ENCODE results near the gene SNX5. TPM values are rescaled to one million over a fixed set of nuclear protein-coding genes. Genes with fewer than 3 reads are reported as not detected.

SNX5 gene
- polyA plus RNA-seq, 1 donor (not counting 4 experiments of a cell fraction or from before 2014, with no cell fraction given): 187 TPM

DNA sequence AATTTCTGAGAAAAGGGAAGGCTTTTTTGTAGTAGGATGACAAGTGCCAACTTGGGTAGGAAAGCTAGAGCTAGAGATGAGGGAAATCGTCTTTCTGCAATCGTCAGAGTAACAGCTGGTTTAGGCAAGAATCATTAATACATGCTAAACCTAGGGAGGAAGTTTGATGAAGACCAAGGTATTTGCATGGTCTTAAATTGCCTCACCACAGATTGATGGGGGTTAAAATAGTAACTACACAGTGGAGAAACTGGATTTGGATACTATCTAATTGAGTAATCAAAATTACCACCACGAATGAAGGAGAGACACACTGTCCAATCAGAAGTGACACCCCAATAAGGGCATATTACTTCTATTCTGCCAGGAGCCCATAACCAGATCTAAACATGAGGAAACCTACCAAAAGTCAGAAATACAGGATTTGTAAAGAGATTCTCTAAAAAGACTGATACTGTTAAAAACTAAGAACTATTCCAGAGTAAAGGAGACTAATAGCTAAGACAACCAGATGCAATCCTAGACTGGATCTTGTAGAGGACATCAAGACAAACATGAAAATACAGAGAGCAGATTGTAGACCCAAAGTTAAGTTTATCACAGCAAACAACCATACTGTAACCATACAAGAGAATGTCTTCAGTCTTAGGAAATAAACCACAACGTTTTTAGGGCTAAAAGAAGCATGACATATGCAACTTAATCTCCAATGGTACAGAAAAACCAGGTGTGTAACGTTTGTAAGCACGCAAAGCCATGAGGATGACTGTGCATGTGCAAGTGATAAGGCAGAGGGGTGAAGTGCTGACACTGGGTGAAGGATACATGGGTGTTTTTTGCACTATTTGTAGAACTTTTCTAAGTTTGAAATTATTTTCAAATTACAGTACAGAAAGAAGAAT is 21.8 kb downstream of the SNX5 start:
- FAIRE-seq (no peak), DNase-seq (ENCODE audit: low read depth, low spot score) (no peak)
- Histone ChIP-seq H3K27me3 (ENCODE audit: control insufficient read depth, extremely low read depth, insufficient read depth, low read length) (no peaks in the 10 kb centered on the region), H3K9ac (ENCODE audit: control insufficient read depth, extremely low read depth, insufficient read depth, low read length) (no peak overlapping the region), H3K36me3 (ENCODE audit: control insufficient read depth in 2 of 2, extremely low read depth in 1 of 2, insufficient read depth in 2 of 2, low read length in 2 of 2) (peaks cover 52 to 70% of the 10 kb centered on the region in 2 experiments), H3K4me2 (ENCODE audit: control insufficient read depth, extremely low read depth, insufficient read depth, low read depth, low read length) (no peak overlapping the region), H4K20me1 (ENCODE audit: control insufficient read depth, extremely low read depth, insufficient read depth, low read length) (peaks cover 7% of the 10 kb centered on the region), H3K79me2 (ENCODE audit: control insufficient read depth, insufficient read depth, low read length) (peaks cover 20% of the 10 kb centered on the region), H3K4me1 (ENCODE audit: control insufficient read depth, extremely low read depth, insufficient read depth, low read length) (no peaks in the 10 kb centered on the region), H2AFZ (ENCODE audit: control insufficient read depth, low read length) (no peak overlapping the region), H3K4me3 (ENCODE audit: control insufficient read depth in 2 of 3, extremely low read depth in 1 of 3, insufficient read depth in 2 of 3, low read depth in 1 of 3, low read length in 3 of 3) (no peak overlapping the region), H3K9me3 (ENCODE audit: control insufficient read depth, low read depth, low read length) (no peaks in the 10 kb centered on the region), H3K27ac (ENCODE audit: control insufficient read depth, insufficient read depth, low read length) (no peak overlapping the region), H3K9me1 (ENCODE audit: control insufficient read depth, extremely low read depth, insufficient read depth, low read length) (no peaks in the 10 kb centered on the region)
- TF ChIP-seq EZH2 (IDR thresholded peaks at IDR 0.05; ENCODE audit: low read length) (no peak), CTCF (optimal IDR thresholded peaks at IDR 0.05 in 1 of 3, IDR thresholded peaks at IDR 0.05 in 1 of 3, conservative IDR thresholded peaks at IDR 0.05 in 1 of 3; ENCODE audit: extremely low read depth in 1 of 3, insufficient read depth in 2 of 3, low read length in 3 of 3) (no peak)
- dilution Hi-C loops (cut with MboI; ENCODE audit: extremely low pct_ligation_motif_present, low sequenced_read_pairs): no loop called here

DNA sequence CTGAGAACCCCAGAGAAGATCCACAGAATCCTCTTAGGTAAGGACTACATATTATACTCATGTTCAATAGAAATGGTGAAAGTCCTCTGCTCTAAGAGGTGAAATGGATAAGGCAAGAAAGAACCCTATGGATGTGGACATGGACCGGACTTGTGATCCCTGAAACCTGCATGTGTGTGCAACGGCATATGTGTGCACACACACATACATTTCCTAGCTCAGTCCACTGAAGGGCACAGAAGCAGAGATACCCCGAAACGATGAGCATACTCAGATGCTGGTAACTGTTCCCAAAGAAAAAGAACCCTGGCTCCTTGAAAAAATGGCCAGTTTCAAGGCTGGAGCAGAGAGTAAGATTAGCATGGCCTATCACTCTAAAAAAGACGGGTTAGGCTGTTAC is 22.6 kb downstream of the SNX5 start:
- FAIRE-seq (no peak), DNase-seq (ENCODE audit: low read depth, low spot score) (no peak)
- Histone ChIP-seq H3K9me1 (ENCODE audit: control insufficient read depth, extremely low read depth, insufficient read depth, low read length) (no peaks in the 10 kb centered on the region), H3K9ac (ENCODE audit: control insufficient read depth, extremely low read depth, insufficient read depth, low read length) (no peak overlapping the region), H3K27me3 (ENCODE audit: control insufficient read depth, extremely low read depth, insufficient read depth, low read length) (no peaks in the 10 kb centered on the region), H3K4me2 (ENCODE audit: control insufficient read depth, extremely low read depth, insufficient read depth, low read depth, low read length) (no peak overlapping the region), H3K9me3 (ENCODE audit: control insufficient read depth, low read depth, low read length) (no peaks in the 10 kb centered on the region), H3K4me3 (ENCODE audit: control insufficient read depth in 2 of 3, extremely low read depth in 1 of 3, insufficient read depth in 2 of 3, low read depth in 1 of 3, low read length in 3 of 3) (no peak overlapping the region), H2AFZ (ENCODE audit: control insufficient read depth, low read length) (no peak overlapping the region), H3K36me3 (ENCODE audit: control insufficient read depth in 2 of 2, extremely low read depth in 1 of 2, insufficient read depth in 2 of 2, low read length in 2 of 2) (peaks cover 53 to 70% of the 10 kb centered on the region in 2 experiments), H3K27ac (ENCODE audit: control insufficient read depth, insufficient read depth, low read length) (no peak overlapping the region), H3K4me1 (ENCODE audit: control insufficient read depth, extremely low read depth, insufficient read depth, low read length) (no peaks in the 10 kb centered on the region), H4K20me1 (ENCODE audit: control insufficient read depth, extremely low read depth, insufficient read depth, low read length) (peaks cover 7% of the 10 kb centered on the region), H3K79me2 (ENCODE audit: control insufficient read depth, insufficient read depth, low read length) (peaks cover 18% of the 10 kb centered on the region)
- dilution Hi-C loops (cut with MboI; ENCODE audit: extremely low pct_ligation_motif_present, low sequenced_read_pairs): no loop called here
- no peak for TF ChIP-seq CTCF (optimal IDR thresholded peaks at IDR 0.05 in 1 of 3, IDR thresholded peaks at IDR 0.05 in 1 of 3, conservative IDR thresholded peaks at IDR 0.05 in 1 of 3; ENCODE audit: extremely low read depth in 1 of 3, insufficient read depth in 2 of 3, low read length in 3 of 3)
- TF ChIP-seq EZH2 (IDR thresholded peaks at IDR 0.05; ENCODE audit: low read length): no peak

Data from keratinocyte (primary cell).